Fibroblast of skin of back (primary cell): Measurements from ENCODE around the gene GNGT2.
A peak's percentile ranks its signal among the peaks of the same experiment; 100 is the strongest.

Source experiments
- DNase-seq: peaks from one replicate; pipeline ENCODE4 v3.0.0-alpha.2; 2013

Gene GNGT2

GRCh38 chr17:49229076-49229804 lies 18.9 kb upstream of the GNGT2 start:
- no peak for DNase-seq

DNA sequence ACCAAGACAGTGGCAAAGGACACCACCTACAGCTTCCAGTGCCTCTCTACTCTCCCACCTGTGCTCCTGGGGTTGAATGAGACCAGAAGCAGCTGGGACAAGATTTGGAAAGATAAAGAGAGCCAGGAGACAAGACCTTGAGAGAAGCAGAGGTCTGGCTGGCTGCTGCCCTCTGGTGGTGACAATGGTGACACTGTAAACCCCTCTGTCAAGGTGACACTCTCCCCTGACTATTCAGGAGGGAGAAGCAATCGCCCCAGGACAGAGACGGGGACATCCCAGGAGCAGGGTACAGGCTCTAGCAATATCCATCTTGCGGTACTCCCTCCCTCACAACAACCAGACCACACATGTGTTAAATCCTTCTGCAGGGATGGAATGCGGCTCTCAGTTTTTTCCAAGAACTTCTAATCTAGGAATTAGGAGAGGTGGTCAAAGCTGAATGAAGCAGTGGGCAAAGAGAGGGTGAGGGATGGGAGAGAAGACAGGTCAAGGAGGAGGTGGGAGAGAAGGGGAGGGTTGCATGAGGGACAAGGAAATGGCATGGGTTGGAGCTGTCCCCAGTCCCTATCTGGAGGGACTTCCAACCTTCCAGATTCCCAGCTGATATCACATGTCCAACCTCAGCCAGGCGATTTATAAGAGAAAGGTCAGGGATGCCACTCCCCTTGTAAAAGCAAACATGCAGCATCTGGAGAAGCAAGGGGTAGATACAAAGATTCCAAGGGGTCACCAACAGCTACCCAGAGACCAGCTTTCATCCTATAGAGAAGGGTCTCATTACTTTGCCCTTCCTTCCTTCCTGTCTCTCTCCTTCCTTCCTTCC lies 17.3 kb upstream of the GNGT2 start:
- peak; percentile 66 for DNase-seq

DNA sequence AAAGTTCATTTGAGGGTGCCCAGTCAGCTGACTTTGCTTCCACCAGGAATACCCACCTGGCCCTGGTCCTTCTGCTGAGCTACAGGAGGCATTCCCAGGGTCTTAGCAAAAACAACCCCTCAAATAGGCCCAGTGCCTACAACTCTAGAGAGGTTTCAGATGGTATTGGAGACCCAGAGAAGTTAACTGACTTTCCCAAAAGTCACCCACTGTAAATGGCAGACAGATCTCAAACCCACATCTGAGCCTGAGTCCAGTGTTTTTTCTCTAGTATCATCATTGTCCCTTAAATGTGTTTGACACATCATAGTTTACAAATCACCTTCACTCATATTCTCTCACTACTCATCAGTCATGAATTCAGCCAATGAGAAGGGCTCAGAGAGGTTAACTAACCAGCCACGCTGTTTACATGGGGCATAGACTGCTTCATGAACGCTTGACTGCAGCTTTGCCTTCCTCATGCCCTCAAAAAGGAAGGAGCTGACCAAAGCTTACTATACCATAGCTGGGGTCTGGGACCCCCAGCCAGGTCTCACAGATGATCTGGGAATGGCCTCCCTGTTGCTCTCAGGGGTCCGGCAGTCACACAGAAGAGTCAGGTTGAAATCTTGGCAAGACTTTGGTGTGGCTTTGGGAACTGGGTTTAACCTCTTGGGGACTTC lies 16.5 kb upstream of the GNGT2 start:
- no peak for DNase-seq

GRCh38 chr17:49225554-49226236 lies 15.3 kb upstream of the GNGT2 start:
- DNase-seq = no peak

DNA sequence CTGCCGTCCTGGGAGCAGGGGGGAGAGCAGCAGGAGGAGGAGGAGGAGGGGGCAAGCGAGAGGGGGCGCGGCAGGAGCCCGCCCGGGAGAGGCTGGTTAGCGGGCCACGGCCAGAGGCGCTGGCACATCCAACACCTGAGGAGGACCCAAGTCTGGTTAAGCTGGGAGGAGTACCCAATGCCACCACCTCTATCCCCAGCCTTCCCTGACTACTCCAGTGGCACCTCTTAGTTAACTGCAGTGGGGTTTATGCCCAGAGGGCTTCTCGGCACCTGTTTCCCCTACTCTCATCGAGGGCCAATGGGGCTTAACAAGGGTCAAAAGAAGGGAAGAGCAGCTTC lies 14.6 kb upstream of the GNGT2 start:
- DNase-seq = no peak

- DNase-seq = no peak
Observed at GRCh38 chr17:49224198-49224996, 14.0 kb upstream of the GNGT2 start.

GRCh38 chr17:49223517-49224197 lies 13.3 kb upstream of the GNGT2 start:
- DNase-seq = peak; percentile 21

- DNase-seq = no peak
Observed at GRCh38 chr17:49223168-49223516, 12.8 kb upstream of the GNGT2 start.

DNA sequence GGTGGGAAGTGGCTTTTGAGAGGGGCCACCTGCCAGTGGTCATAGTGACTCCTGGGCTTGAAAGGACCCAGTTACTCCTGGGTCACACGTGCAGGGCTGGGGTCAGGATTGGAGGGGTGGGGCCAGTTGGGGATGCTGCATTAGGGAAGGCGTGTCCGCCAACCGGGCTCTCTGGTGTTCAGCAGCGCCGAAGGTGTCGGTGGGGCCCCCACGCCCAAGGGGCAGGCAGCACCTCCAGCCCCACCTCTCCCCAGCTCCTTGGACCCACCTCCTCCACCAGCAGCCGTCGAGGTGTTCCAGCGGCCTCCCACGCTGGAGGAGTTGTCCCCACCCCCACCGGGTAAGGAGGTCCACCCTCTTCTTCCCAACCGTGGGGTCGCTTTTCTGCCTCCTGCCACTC lies 9.6 kb upstream of the GNGT2 start:
- no peak for DNase-seq

- no peak for DNase-seq
Observed at GRCh38 chr17:49218941-49219913, 8.9 kb upstream of the GNGT2 start.

DNA sequence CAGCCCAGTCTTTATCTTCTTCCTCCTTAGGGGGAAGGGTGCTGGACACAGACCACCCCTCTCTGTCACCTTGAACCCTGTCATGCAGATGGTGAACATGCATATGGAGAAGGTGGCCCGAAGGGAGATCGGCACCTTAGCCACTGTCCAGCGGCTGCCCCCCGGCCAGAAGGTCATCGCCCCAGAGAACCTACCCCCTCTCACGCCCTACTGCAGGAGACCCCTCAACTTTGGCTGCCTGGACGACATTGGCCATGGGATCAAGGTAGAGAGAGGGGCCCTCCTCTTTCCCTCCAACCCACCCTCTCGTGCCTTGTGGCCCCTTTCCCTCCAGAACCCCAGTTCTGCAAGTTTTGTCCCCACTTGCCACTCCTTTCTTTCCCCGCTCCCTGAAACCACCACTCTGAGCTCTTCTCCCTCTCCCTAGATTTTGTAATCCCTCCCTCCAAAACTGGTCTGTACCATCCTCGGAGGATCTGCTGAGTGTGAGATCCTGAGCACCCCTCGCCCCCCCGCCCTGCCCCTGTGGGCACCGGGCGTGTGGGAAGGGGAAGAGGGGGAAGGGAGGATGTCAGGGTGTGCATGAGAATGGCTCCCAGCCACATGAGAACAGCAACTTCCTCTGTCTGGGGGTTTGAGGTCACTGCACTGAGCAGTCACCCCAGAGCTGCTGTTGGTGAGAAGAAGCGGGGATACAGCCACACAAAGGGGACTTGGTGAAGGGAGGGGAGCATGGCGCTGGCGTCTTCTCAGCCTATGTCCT lies 7.5 kb upstream of the GNGT2 start:
- no peak for DNase-seq

GRCh38 chr17:49216953-49217650 lies 6.7 kb upstream of the GNGT2 start:
- no peak for DNase-seq

- DNase-seq = no peak
Observed at GRCh38 chr17:49216482-49216881, 6.1 kb upstream of the GNGT2 start.

DNA sequence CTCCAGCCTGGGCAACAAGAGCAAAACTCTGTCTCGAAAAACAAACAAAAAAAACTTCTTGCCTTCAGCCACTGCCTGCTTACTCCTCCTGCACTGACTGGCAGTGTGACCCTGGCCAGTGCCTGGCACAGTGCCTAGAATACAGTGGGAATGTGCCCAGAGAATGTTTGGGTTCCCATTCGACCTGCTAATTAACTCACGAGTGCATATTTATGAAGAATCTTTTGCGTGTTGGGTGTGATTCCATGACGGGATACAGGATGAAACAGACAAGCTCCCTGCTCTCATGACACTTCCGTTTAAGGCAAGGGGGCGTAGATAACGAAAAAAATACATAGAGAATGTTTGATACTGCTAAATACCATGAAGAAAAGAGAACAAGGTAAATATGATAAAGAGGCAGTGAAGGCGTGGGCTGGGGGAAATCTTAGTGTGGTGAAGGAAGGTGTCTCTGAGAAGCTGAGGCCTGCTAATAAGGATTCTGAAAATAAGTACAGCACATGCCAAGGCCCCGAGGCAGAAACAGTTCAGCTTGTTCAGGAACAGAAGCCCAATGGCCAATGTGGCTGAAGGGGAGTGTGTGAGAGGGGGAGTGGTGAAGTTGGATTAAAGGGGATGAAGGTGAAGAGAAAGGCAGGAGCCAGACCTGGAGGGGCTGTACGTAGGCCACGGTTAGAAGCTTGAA lies 4.4 kb upstream of the GNGT2 start:
- DNase-seq = no peak

- no peak for DNase-seq
Observed at GRCh38 chr17:49213847-49214246, 3.5 kb upstream of the GNGT2 start.

GRCh38 chr17:49213399-49213798 lies 3.0 kb upstream of the GNGT2 start:
- DNase-seq = no peak

GRCh38 chr17:49209061-49209571 lies 1.3 kb downstream of the GNGT2 start:
- DNase-seq = peak; percentile 34

DNA sequence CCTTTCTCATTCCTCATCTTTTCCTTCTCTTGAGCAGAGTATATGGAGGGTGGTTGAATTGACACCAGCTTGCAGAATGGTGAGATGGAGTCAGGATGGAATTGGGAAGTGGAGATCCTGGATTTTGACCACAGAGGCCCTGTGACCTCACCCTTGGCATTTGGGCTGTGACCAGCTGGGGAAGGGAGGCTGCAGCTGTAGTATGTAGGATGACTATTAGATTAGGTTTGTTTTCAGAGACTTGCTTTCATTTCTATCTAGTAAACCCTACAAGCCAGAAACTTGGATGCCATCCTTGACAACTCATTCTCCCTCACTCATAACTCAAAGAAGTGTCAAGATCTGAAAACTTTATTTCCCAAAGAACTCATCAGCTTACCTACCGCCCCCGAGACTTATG lies 5.9 kb downstream of the GNGT2 start:
- peak; percentile 22 for DNase-seq
